Vagina (tissue), 2 donors: ENCODE results near the gene FGD2.

ENCODE experiments used
- CTCF ChIP-seq, 3 experiments: fragments of 450-650 bp in 2 of 3; fragments of 200-600 bp in 1 of 3; sonication (generic) in 1 of 3; IDR thresholded peaks; one replicate each; pipeline ENCODE4 v1.5.1; 2017 to 2019; ENCODE audit warnings: antibody characterized with exemption in 3 of 3, mild to moderate bottlenecking in 2 of 3, moderate library complexity in 2 of 3
- POLR2A ChIP-seq, 2 donors: fragments of 450-650 bp; IDR thresholded peaks; one replicate each; pipeline ENCODE4 v1.6.1; 2017; ENCODE audit warnings: antibody characterized with exemption in 2 of 2, mild to moderate bottlenecking in 2 of 2, moderate library complexity in 2 of 2
- POLR2AphosphoS5 ChIP-seq, 2 donors: sonication (generic); formaldehyde crosslinking; IDR thresholded peaks; one replicate each; pipeline ENCODE4 v1.9.0; 2017; ENCODE audit warnings: antibody characterized with exemption in 2 of 2, mild to moderate bottlenecking in 2 of 2, low read depth in 1 of 2; ENCODE audit not compliant: insufficient read depth in 1 of 2

- no peak for TF ChIP-seq CTCF (IDR thresholded peaks at IDR 0.05)
- no peak for TF ChIP-seq POLR2A (IDR thresholded peaks at IDR 0.05)
- no peak for TF ChIP-seq POLR2AphosphoS5 (IDR thresholded peaks at IDR 0.05; ENCODE audit: insufficient read depth in 1 of 2, low read depth in 1 of 2)
These were observed 50.6 kb downstream of the FGD2 start for GRCh38 chr6:37056112-37056403.
